VCaP (cell line): Measurements from ENCODE around the gene TNNI3K.

Experiments
- H3K27ac ChIP-seq: fragments of 450-650 bp; 2 replicates; pipeline ENCODE4 v1.5.1; 2017
- TF ChIP-seq, protein P1 (sequence below): fragments of 450-650 bp; conservative IDR thresholded peaks from 2 replicates; pipeline ENCODE4 v1.5.1; 2017; ENCODE audit warnings: mild to moderate bottlenecking, moderate library complexity

The TNNI3K gene

GRCh38 chr1:74528123-74528522 lies 292.9 kb downstream of the TNNI3K start:
- no peak overlapping the region for H3K27ac ChIP-seq
- TF ChIP-seq, protein P1, sequence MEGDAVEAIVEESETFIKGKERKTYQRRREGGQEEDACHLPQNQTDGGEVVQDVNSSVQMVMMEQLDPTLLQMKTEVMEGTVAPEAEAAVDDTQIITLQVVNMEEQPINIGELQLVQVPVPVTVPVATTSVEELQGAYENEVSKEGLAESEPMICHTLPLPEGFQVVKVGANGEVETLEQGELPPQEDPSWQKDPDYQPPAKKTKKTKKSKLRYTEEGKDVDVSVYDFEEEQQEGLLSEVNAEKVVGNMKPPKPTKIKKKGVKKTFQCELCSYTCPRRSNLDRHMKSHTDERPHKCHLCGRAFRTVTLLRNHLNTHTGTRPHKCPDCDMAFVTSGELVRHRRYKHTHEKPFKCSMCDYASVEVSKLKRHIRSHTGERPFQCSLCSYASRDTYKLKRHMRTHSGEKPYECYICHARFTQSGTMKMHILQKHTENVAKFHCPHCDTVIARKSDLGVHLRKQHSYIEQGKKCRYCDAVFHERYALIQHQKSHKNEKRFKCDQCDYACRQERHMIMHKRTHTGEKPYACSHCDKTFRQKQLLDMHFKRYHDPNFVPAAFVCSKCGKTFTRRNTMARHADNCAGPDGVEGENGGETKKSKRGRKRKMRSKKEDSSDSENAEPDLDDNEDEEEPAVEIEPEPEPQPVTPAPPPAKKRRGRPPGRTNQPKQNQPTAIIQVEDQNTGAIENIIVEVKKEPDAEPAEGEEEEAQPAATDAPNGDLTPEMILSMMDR: no peak

DNA sequence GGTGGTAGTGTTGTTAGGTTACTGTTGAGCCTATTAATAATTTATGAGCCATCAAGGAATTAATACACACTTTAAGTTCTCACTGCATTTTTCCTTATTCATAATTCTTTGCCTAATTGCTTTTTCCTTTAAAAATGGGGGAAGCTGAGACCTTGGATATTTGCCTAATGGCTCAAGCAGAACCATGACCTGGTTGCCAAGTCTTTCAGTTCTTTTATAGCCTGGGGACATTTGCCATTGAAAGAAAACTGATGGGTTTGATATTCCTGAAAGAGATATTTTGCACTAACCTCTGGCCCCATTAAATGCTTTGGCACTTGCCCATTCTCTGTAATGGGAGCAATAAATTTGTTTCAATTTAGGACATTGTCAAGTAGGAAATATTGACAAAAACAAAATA lies 295.7 kb downstream of the TNNI3K start:
- H3K27ac ChIP-seq: no peak overlapping the region; the same call in 1 of the 2 replicates
- TF ChIP-seq, protein P1: no peak

DNA sequence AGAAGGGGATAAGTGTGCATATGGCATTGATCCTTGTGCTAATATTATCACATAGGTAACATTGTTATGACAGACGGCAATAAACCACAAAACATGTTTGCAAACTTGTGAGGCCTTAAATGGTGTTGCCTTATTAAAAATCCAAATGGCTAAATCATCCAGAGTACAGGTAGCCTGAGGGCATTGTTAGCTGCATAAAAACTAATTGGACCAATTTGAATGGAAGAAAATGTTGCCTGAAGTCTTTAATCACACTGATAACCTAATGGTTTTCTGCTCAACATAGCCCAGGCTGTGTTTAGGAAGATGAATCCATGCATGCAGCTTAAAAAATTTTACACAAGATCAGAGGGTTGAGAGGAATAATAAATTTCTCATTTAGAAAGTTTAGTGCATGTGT lies 296.6 kb downstream of the TNNI3K start:
- peak overlapping the region; percentile 22; the same call in 1 of the 2 replicates for H3K27ac ChIP-seq
- TF ChIP-seq, protein P1: no peak

DNA sequence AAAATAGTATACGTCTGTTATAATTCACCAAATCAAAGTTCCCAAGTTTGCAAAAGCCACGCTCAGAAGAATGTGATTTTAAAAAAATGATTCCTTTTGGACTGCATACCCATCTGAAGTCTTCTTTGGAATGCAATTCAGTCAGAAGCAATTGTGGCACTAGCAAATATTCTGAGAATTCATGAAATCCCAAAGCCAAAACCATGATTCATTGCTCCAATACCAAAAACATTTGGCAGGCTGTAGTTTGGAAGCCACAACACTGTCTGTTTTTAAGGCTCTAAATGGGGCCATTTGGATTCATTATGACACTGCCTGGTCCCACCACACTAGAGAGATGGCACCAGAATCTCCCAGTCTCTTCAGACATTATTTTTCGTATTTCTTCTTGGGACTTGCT lies 299.1 kb downstream of the TNNI3K start:
- H3K27ac ChIP-seq: no peak overlapping the region
- TF ChIP-seq, protein P1: no peak

DNA sequence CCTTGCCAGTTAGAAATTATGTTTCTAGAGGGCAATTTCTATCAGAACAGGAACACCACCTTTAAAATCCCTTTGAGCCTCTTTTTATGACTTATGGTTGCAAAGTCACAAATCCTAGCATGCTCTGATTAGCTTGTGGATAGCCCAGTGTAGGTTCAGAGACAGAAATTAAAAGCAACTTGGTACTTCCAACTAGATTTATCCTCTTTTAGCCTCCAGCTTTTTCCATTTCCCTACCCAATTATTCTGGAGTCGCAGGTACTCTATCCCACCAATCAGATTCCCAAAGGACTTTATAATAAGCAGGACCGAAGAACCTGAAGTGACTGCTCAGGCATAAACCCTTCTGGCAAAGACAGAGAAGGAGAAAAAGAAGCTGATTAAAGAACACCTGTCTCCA lies 310.6 kb downstream of the TNNI3K start:
- H3K27ac ChIP-seq: no peak overlapping the region
- TF ChIP-seq, protein P1: no peak

GRCh38 chr1:74548961-74549750 lies 314.0 kb downstream of the TNNI3K start:
- TF ChIP-seq, protein P1: no peak
- no peak overlapping the region for H3K27ac ChIP-seq

DNA sequence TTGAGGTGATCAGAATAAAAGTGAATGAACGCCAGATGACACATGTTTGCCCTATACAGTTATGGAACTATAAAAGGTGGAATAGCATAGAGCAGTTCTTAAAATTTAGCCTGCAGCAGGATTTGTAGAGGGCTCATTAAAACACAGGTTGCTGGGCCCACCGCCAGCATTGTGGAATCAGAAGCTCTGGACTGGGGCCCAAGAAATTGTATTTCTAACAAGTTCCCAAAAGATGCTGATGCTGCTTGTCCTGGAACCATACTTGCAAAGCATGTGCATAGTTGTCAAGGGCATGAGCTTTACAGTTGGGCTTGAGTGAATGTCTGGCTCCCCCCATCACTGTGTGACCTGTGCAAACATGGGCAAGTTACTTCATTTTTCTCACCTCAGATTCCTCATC lies 314.7 kb downstream of the TNNI3K start:
- TF ChIP-seq, protein P1: no peak

More for the DNA sequence above, 314.7 kb downstream of the TNNI3K start:
- H3K27ac ChIP-seq: no peak overlapping the region
